Left ventricle myocardium inferior (tissue), 1 donor: ENCODE measurements around the gene NDUFS6. TPM values are rescaled to one million over a fixed set of nuclear protein-coding genes. Genes with fewer than 3 reads are reported as not detected.

Experiments
- DNase-seq: peaks from one replicate; pipeline ENCODE4 v3.0.0-alpha.2; 2020
- H3K27ac ChIP-seq: fragments of 200-600 bp; replicated peaks from 2 replicates; pipeline ENCODE4 v1.8.0; 2021
- H3K27me3 ChIP-seq: fragments of 200-600 bp; 2 replicates; pipeline ENCODE4 v1.8.0; 2021; ENCODE audit warnings: low read depth
- H3K36me3 ChIP-seq: fragments of 200-600 bp; 2 replicates; pipeline ENCODE4 v1.8.0; 2021
- H3K4me1 ChIP-seq: fragments of 200-600 bp; 2 replicates; pipeline ENCODE4 v1.8.0; 2021
- H3K4me3 ChIP-seq: fragments of 200-600 bp; 2 replicates; pipeline ENCODE4 v1.8.0; 2021; ENCODE audit warnings: mild to moderate bottlenecking, moderate library complexity
- H3K9me3 ChIP-seq: fragments of 200-600 bp; replicated peaks from 2 replicates; pipeline ENCODE4 v1.8.0; 2021
- CTCF ChIP-seq: fragments of 200-600 bp; IDR thresholded peaks from 2 replicates; pipeline ENCODE4 v1.8.0; 2021; ENCODE audit warnings: antibody characterized with exemption, mild to moderate bottlenecking, borderline replicate concordance
- intact Hi-C: fragments of 100-400 bp; cut with micrococcal nuclease; formaldehyde crosslinking; loops from one replicate; pipeline ENCODE4 v1.11.0; 2022
- total RNA-seq: library from RNA; stranded (reverse); fragmentation: NEBNext Ultra II Directional; extraction: Animal tissue kit (Norgen Biotek cat#: 25700); gene quantifications from one replicate; pipeline ENCODE4 v1.2.1, GENCODE V29; 2021
- donor health status: DM: no; HTN: yes; CAD: no; lungs with severe emphysema.

The NDUFS6 gene
- total RNA-seq, 1 donor from 2014 or later = 122 TPM

- no peak for TF ChIP-seq CTCF
- Histone ChIP-seq H3K27me3 (peaks cover 16% of the 10 kb centered on the region), H3K27ac (no peak overlapping the region), H3K4me1 (peaks cover 8% of the 10 kb centered on the region), H3K9me3 (no peaks in the 10 kb centered on the region), H3K4me3 (no peak overlapping the region), H3K36me3 (no peaks in the 10 kb centered on the region)
- no peak for DNase-seq
- intact Hi-C loops = no loop called here
Measured at GRCh38 chr5:1782385-1783215, 18.6 kb upstream of the NDUFS6 start.

GRCh38 chr5:1783216-1783554 is 18.0 kb upstream of the NDUFS6 start:
- intact Hi-C loops = no loop called here
- Histone ChIP-seq H3K4me3 (no peak overlapping the region), H3K27ac (no peak overlapping the region), H3K27me3 (peaks cover 16% of the 10 kb centered on the region), H3K9me3 (no peaks in the 10 kb centered on the region), H3K4me1 (peaks cover 8% of the 10 kb centered on the region), H3K36me3 (no peaks in the 10 kb centered on the region)
- TF ChIP-seq CTCF = no peak
- DNase-seq = peak; percentile 24

- Histone ChIP-seq H3K27me3 (peaks cover 16% of the 10 kb centered on the region), H3K4me1 (peaks cover 10% of the 10 kb centered on the region), H3K36me3 (no peaks in the 10 kb centered on the region), H3K27ac (no peak overlapping the region), H3K9me3 (no peaks in the 10 kb centered on the region), H3K4me3 (no peak overlapping the region)
- TF ChIP-seq CTCF = no peak
- DNase-seq = peak; percentile 7
- intact Hi-C loops = no loop called here
Measured at GRCh38 chr5:1784197-1785050, 16.8 kb upstream of the NDUFS6 start.

GRCh38 chr5:1785062-1785461 is 16.1 kb upstream of the NDUFS6 start:
- TF ChIP-seq CTCF = no peak
- Histone ChIP-seq H3K4me1 (peaks cover 15% of the 10 kb centered on the region), H3K27ac (no peak overlapping the region), H3K4me3 (no peak overlapping the region), H3K27me3 (peaks cover 16% of the 10 kb centered on the region), H3K36me3 (no peaks in the 10 kb centered on the region), H3K9me3 (no peaks in the 10 kb centered on the region)
- no peak for DNase-seq
- intact Hi-C loops = no loop called here

- H3K27ac ChIP-seq = no peak overlapping the region
- intact Hi-C loops = no loop called here
- no peaks in the 10 kb centered on the region for H3K9me3 ChIP-seq
- no peaks in the 10 kb centered on the region for H3K36me3 ChIP-seq
- DNase-seq = no peak
- peaks cover 22% of the 10 kb centered on the region for H3K4me1 ChIP-seq
- TF ChIP-seq CTCF = no peak
- peaks cover 16% of the 10 kb centered on the region for H3K27me3 ChIP-seq
- H3K4me3 ChIP-seq = no peak overlapping the region
Measured at GRCh38 chr5:1785984-1786383, 15.2 kb upstream of the NDUFS6 start.
